ENCODE measurements around the gene UBE2D2.

GRCh38 chr5:139664086-139664693 is 103.1 kb downstream of the UBE2D2 start:
- TF ChIP-seq POLR2A (IDR thresholded peaks at IDR 0.05; ENCODE audit: low read length) (no peak), ELK1 (IDR thresholded peaks at IDR 0.05; ENCODE audit: low read depth, low read length) (no peak), PBX3 (IDR thresholded peaks at IDR 0.05) (no peak), RAD21 (conservative IDR thresholded peaks at IDR 0.05 in 1 of 2, IDR thresholded peaks at IDR 0.05 in 1 of 2) (no peak), EP300 (IDR thresholded peaks at IDR 0.05) (no peak), CTCF (IDR thresholded peaks at IDR 0.05) (no peak), ZFP36 (IDR thresholded peaks at IDR 0.05; ENCODE audit: borderline replicate concordance, partially characterized antibody) (no peak), HMGXB4 (CRISPR knock-in tag; IDR thresholded peaks at IDR 0.05; ENCODE audit: borderline replicate concordance) (no peak), REST (IDR thresholded peaks at IDR 0.05) (no peak), E2F6 (IDR thresholded peaks at IDR 0.05; ENCODE audit: borderline replicate concordance, low read depth) (no peak), BCL3 (IDR thresholded peaks at IDR 0.05) (no peak), RNF2 (IDR thresholded peaks at IDR 0.05; ENCODE audit: borderline replicate concordance, low read depth) (no peak), FOXS1 (CRISPR knock-in tag; IDR thresholded peaks at IDR 0.05) (no peak)
